GM12878 (cell line): ENCODE measurements around the gene ADCY5. TPM values are rescaled to one million over a fixed set of nuclear protein-coding genes. Genes with fewer than 3 reads are reported as not detected.
A peak's percentile ranks its signal among the peaks of the same experiment; 100 is the strongest.

Experiments
- ATAC-seq: fragments of 200-7000 bp; cut with Tn5 transposase; 3 replicates; pipeline ENCODE4 v1.9.1; 2020; ENCODE audit warnings: mild to moderate bottlenecking, moderate library complexity
- BruUV-seq: library from RNA; stranded (reverse); fragments of 400-500 nt; replicated peaks from 2 replicates; lab custom pipeline; 2021; lab: Mats Ljungman, UMichigan
- CTCF ChIA-PET: fragments of 300-600 bp; sonication (Branson Sonifier 250); formaldehyde crosslinking; extraction: SDS; loops from one replicate; lab custom pipeline; 2021; ENCODE audit warnings: inconsistent platforms; lab: Yijun Ruan, JAX
- POLR2A ChIA-PET: fragments of 350-600 bp; formaldehyde crosslinking; extraction: SDS; loops from one replicate; lab custom pipeline; 2021; ENCODE audit warnings: inconsistent platforms; lab: Charles Lee
- RAD21 ChIA-PET: fragments of 300-600 bp; sonication (Branson Sonifier 250); formaldehyde crosslinking; loops from one replicate; lab custom pipeline; 2023; ENCODE audit warnings: antibody characterized with exemption; ENCODE audit not compliant: unreplicated experiment; lab: Charles Lee
- SMC1A ChIA-PET: fragments of 300-600 bp; sonication (Branson Sonifier 250); formaldehyde crosslinking; loops from one replicate; lab custom pipeline; 2023; ENCODE audit not compliant: unreplicated experiment, uncharacterized antibody; lab: Charles Lee
- DNase-seq: peaks from one replicate; pipeline ENCODE4 v3.0.0-alpha.2; 2011; ENCODE audit warnings: low read depth, low spot score
- FAIRE-seq: peaks from 3 replicates; lab custom pipeline; 2011; peaks lifted over from hg19 to GRCh38; lab: Jason Lieb, UNC
- H2AFZ ChIP-seq: 2 replicates; pipeline ENCODE4 v1.6.0; 2011; ENCODE audit warnings: low read depth, low read length, control low read depth; ENCODE audit not compliant: control insufficient read depth
- H3K27ac ChIP-seq: 2 replicates; pipeline ENCODE4 v1.5.1; 2011; ENCODE audit warnings: control low read depth; ENCODE audit not compliant: control insufficient read depth, insufficient read depth
- H3K27me3 ChIP-seq, 2 experiments: replicated peaks in 1 of 2; 2 replicates each; pipeline versions ENCODE4 v1.6.0 to v1.6.1; 2011; ENCODE audit warnings: low read length in 1 of 2; ENCODE audit not compliant: control insufficient read depth in 2 of 2, insufficient read depth in 2 of 2
- H3K36me3 ChIP-seq, 2 experiments: 2 replicates each; pipeline ENCODE4 v1.5.1; 2011; ENCODE audit warnings: low read length in 1 of 2; ENCODE audit not compliant: control insufficient read depth in 2 of 2, insufficient read depth in 2 of 2
- H3K4me1 ChIP-seq: 2 replicates; pipeline ENCODE4 v1.6.1; 2011; ENCODE audit warnings: mild to moderate bottlenecking, low read length, moderate library complexity, mixed read lengths; ENCODE audit not compliant: control insufficient read depth, insufficient read depth
- H3K4me2 ChIP-seq: 2 replicates; pipeline ENCODE4 v1.6.0; 2011; ENCODE audit warnings: control low read depth; ENCODE audit not compliant: control insufficient read depth, insufficient read depth
- H3K4me3 ChIP-seq: fragments of 200-600 bp; sonication (generic); 2 replicates; pipeline ENCODE4 v1.5.1; 2016
- H3K79me2 ChIP-seq: 2 replicates; pipeline ENCODE4 v1.6.0; 2011; ENCODE audit warnings: low read length; ENCODE audit not compliant: control insufficient read depth, insufficient read depth
- H3K9ac ChIP-seq: 2 replicates; pipeline ENCODE4 v1.8.0; 2011; ENCODE audit warnings: low read length, control low read depth, mixed read lengths; ENCODE audit not compliant: control insufficient read depth, insufficient read depth
- H3K9me3 ChIP-seq: replicated peaks from 3 replicates; pipeline ENCODE4 v1.5.1; 2011; ENCODE audit warnings: mild to moderate bottlenecking, low read length; ENCODE audit not compliant: control insufficient read depth, insufficient read depth
- H4K20me1 ChIP-seq: 2 replicates; pipeline ENCODE4 v1.6.0; 2011; ENCODE audit not compliant: control insufficient read depth, insufficient read depth
- BHLHE40 ChIP-seq, 2 experiments: fragments of 450-650 bp in 1 of 2; IDR thresholded peaks; 2 replicates each; pipeline ENCODE4 v1.6.1; 2011 to 2017; ENCODE audit warnings: low read depth in 2 of 2, borderline replicate concordance in 1 of 2, improper control_type of control experiment in 1 of 2, low read length in 1 of 2, mild to moderate bottlenecking in 1 of 2
- CEBPB ChIP-seq, 2 experiments: fragments of 150-350 bp in 1 of 2; IDR thresholded peaks; 2 replicates each; pipeline ENCODE4 v1.6.1; 2012 to 2014; ENCODE audit warnings: low read depth in 2 of 2, low read length in 2 of 2, borderline replicate concordance in 1 of 2, inconsistent platforms in 1 of 2
- CEBPZ ChIP-seq: fragments of 150-350 bp; IDR thresholded peaks from 2 replicates; pipeline ENCODE4 v1.6.1; 2016; ENCODE audit warnings: low read depth, low read length
- IKZF2 ChIP-seq, 2 experiments: fragments of 450-650 bp; IDR thresholded peaks; 2 replicates each; pipeline ENCODE4 v1.6.1; 2017; ENCODE audit warnings: mild to moderate bottlenecking in 2 of 2, moderate library complexity in 2 of 2
- IRF3 ChIP-seq: fragments of 450-650 bp; IDR thresholded peaks from 2 replicates; pipeline ENCODE4 v1.6.1; 2014; ENCODE audit warnings: mild to moderate bottlenecking
- IRF5 ChIP-seq: fragments of 450-650 bp; IDR thresholded peaks from 2 replicates; pipeline ENCODE4 v1.6.1; 2017; ENCODE audit warnings: borderline replicate concordance
- NFIC ChIP-seq: IDR thresholded peaks from 2 replicates; pipeline ENCODE4 v1.6.1; 2012; ENCODE audit warnings: low read depth, mild to moderate bottlenecking, inconsistent platforms, low read length, moderate library complexity
- PKNOX1 ChIP-seq: fragments of 450-650 bp; IDR thresholded peaks from 2 replicates; pipeline ENCODE4 v1.6.1; 2016; ENCODE audit warnings: mild to moderate bottlenecking
- ZNF384 ChIP-seq: IDR thresholded peaks from 2 replicates; pipeline ENCODE4 v1.6.1; 2012; ENCODE audit warnings: low read depth, mild to moderate bottlenecking, low read length, improper control_type of control experiment, borderline replicate concordance
- ZNF592 ChIP-seq: fragments of 450-650 bp; IDR thresholded peaks from 2 replicates; pipeline ENCODE4 v1.6.1; 2017; ENCODE audit warnings: mild to moderate bottlenecking, moderate library complexity
- WGBS: methylation state at CpG from one replicate; pipeline ENCODE4 v1.1.6; 2016; ENCODE audit warnings: low lambda C conversion rate; ENCODE audit not compliant: insufficient replicate concordance, insufficient coverage; ENCODE audit errors: missing lambda C conversion rate; 5-methylcytosine and 5-hydroxymethylcytosine counted together
- in situ Hi-C: fragments of 300-500 bp; cut with MboI; formaldehyde crosslinking; loops from 9 replicates; pipeline ENCODE4 v1.14.3; 2018; ENCODE audit warnings: mixed read lengths
- intact Hi-C: fragments of 100-400 bp; cut with micrococcal nuclease; formaldehyde crosslinking; loops from one replicate; pipeline ENCODE4 v1.14.2; 2022; ENCODE audit not compliant: unreplicated experiment
- polyA plus RNA-seq, 11 experiments: library from polyadenylated mRNA; depleted of rRNA in 4 of 11; unstranded in 6 of 11; stranded (reverse) in 5 of 11; fragments of >200 nt; fragmentation: Nextera tagmentation in 4 of 11; fragmentation: Illumina TruSeq in 1 of 11; extraction: Ambion mirVana in 4 of 11; extraction: Trizol in 1 of 11; gene quantifications; 1 replicate in 1 of 11; 2 replicates in 10 of 11; pipeline versions ENCODE4 v1.2.1 to v1.2.3, GENCODE V29; 2011 to 2016; ENCODE audit warnings: inconsistent platforms in 2 of 11, missing spikeins in 2 of 11, low read depth in 1 of 11
- total RNA-seq, 4 experiments: library from RNA; depleted of rRNA in 3 of 4; stranded (reverse); fragments of >200 nt in 3 of 4; fragmentation: Illumina TruSeq in 1 of 4; extraction: Trizol in 1 of 4; gene quantifications; 2 replicates each; pipeline versions ENCODE4 v1.2.1 to v1.2.3, GENCODE V29; 2013 to 2021

Gene ADCY5
- total and polyA plus RNA-seq, 10 of the 15 experiments (the other 5 are each of a cell fraction or from before 2014, with no cell fraction given), result under 0.01 to 0.24 (median 0.02) TPM; not detected in 4

GRCh38 chr3:123335007-123335670, 113.8 kb downstream of the ADCY5 start:
- H3K4me2 ChIP-seq, result no peak overlapping the region
- FAIRE-seq, result no peak
- H3K9ac ChIP-seq, result no peak overlapping the region
- no TSS peak for BruUV-seq
- peak; percentile 66 for ATAC-seq
- H3K27me3 ChIP-seq, result no peaks in the 10 kb centered on the region
- no peaks in the 10 kb centered on the region for H3K36me3 ChIP-seq
- in situ Hi-C loops, result no loop called here
- SMC1A ChIA-PET, result interaction anchor here (1.1 kb wide), 1 partner anchor 9 kb away, joined by 3 read pairs; no protein-coding TSS in a partner anchor
- POLR2A ChIA-PET, result no interaction called here
- CTCF ChIA-PET, result no interaction called here
- no peak overlapping the region for H3K4me3 ChIP-seq
- peak; percentile 7 for DNase-seq
- no peaks in the 10 kb centered on the region for H4K20me1 ChIP-seq
- WGBS, result 13% methylated on average over 14 of the region's 14 CpGs
- H3K9me3 ChIP-seq, result no peaks in the 10 kb centered on the region
- no peak overlapping the region for H2AFZ ChIP-seq
- H3K4me1 ChIP-seq, result no peaks in the 10 kb centered on the region
- RAD21 ChIA-PET, result no interaction called here
- H3K79me2 ChIP-seq, result no peaks in the 10 kb centered on the region
- H3K27ac ChIP-seq, result no peak overlapping the region
- intact Hi-C loops, result no loop called here
- no peak for TF ChIP-seq BHLHE40 (IDR thresholded peaks at IDR 0.05; ENCODE audit: borderline replicate concordance in 1 of 2, low read depth in 2 of 2, low read length in 1 of 2)
- no peak for TF ChIP-seq ZNF384
- TF ChIP-seq CEBPZ, result no peak
- no peak for TF ChIP-seq ZNF592
- TF ChIP-seq PKNOX1, result peak; percentile 33; the same call in 1 of the 2 replicates
- no peak for TF ChIP-seq CEBPB (IDR thresholded peaks at IDR 0.05; ENCODE audit: borderline replicate concordance in 1 of 2, low read depth in 2 of 2, low read length in 2 of 2)
- TF ChIP-seq IKZF2 (IDR thresholded peaks at IDR 0.05), result peak; percentile 17 to 21; a peak in 2 of 4 replicates
- TF ChIP-seq IRF5, result no peak
- TF ChIP-seq NFIC, result no peak
- no peak for TF ChIP-seq IRF3
